HG03460 (cell line): Measurements from ENCODE around the gene GAK.

Experiments
- ATAC-seq: cut with Tn5 transposase; IDR thresholded peaks from one replicate; pipeline ENCODE4 v1.9.1; 2021; ENCODE audit not compliant: unreplicated experiment

GAK gene

GRCh38 chr4:892780-893179, 39.3 kb downstream of the GAK start:
- no peak for ATAC-seq

- no peak for ATAC-seq
Measured at GRCh38 chr4:891747-892146, 40.4 kb downstream of the GAK start.

- no peak for ATAC-seq
Measured at GRCh38 chr4:890036-890695, 42.0 kb downstream of the GAK start.

- no peak for ATAC-seq
Measured at GRCh38 chr4:889516-889915, 42.6 kb downstream of the GAK start.

- ATAC-seq: no peak
Measured at GRCh38 chr4:888029-888428, 44.1 kb downstream of the GAK start.

- no peak for ATAC-seq
Measured at GRCh38 chr4:887034-887763, 44.9 kb downstream of the GAK start.

GRCh38 chr4:886244-886643, 45.9 kb downstream of the GAK start:
- no peak for ATAC-seq

- ATAC-seq: no peak
Measured at GRCh38 chr4:885353-885752, 46.8 kb downstream of the GAK start.

- no peak for ATAC-seq
Measured at GRCh38 chr4:884896-885295, 47.2 kb downstream of the GAK start.

- ATAC-seq: no peak
Measured at GRCh38 chr4:884259-884658, 47.9 kb downstream of the GAK start.

- ATAC-seq: no peak
Measured at GRCh38 chr4:883377-884095, 48.6 kb downstream of the GAK start.

- ATAC-seq: no peak
Measured at GRCh38 chr4:882646-883045, 49.5 kb downstream of the GAK start.

- ATAC-seq: no peak
Measured at GRCh38 chr4:881709-882108, 50.4 kb downstream of the GAK start.

- ATAC-seq: no peak
Measured at GRCh38 chr4:880684-881405, 51.3 kb downstream of the GAK start.

GRCh38 chr4:879729-880077, 52.4 kb downstream of the GAK start:
- ATAC-seq: no peak

GRCh38 chr4:878796-879728, 53.1 kb downstream of the GAK start:
- no peak for ATAC-seq

- no peak for ATAC-seq
Measured at GRCh38 chr4:877502-877901, 54.6 kb downstream of the GAK start.

- ATAC-seq: no peak
Measured at GRCh38 chr4:876780-877179, 55.3 kb downstream of the GAK start.

- ATAC-seq: no peak
Measured at GRCh38 chr4:875818-876423, 56.2 kb downstream of the GAK start.
